ENCODE results near the gene SERPINB11.

The SERPINB11 gene

GRCh38 chr18:63700501-63700900, 2.3 kb upstream of the SERPINB11 start:
- no peak for DNase-seq (ENCODE audit: extremely low read depth, low read depth)
- TF ChIP-seq CTCF (IDR thresholded peaks at IDR 0.05; ENCODE audit: low read depth, low read length), result no peak

GRCh38 chr18:63701952-63702351, 808 bp upstream of the SERPINB11 start:
- DNase-seq (ENCODE audit: extremely low read depth, low read depth), result no peak
- TF ChIP-seq CTCF (IDR thresholded peaks at IDR 0.05; ENCODE audit: low read depth, low read length), result no peak

- no peak for DNase-seq (ENCODE audit: extremely low read depth, low read depth)
- TF ChIP-seq CTCF (IDR thresholded peaks at IDR 0.05; ENCODE audit: low read depth, low read length), result no peak
These were observed 2.6 kb downstream of the SERPINB11 start for GRCh38 chr18:63705401-63705800.

- no peak for DNase-seq (ENCODE audit: extremely low read depth, low read depth)
- TF ChIP-seq CTCF (IDR thresholded peaks at IDR 0.05; ENCODE audit: low read depth, low read length), result no peak
These were observed 5.1 kb downstream of the SERPINB11 start for GRCh38 chr18:63707816-63708215.

- TF ChIP-seq CTCF (IDR thresholded peaks at IDR 0.05; ENCODE audit: low read depth, low read length), result no peak
- no peak for DNase-seq (ENCODE audit: extremely low read depth, low read depth)
These were observed 5.9 kb downstream of the SERPINB11 start for GRCh38 chr18:63708650-63709049.

- DNase-seq (ENCODE audit: extremely low read depth, low read depth), result no peak
- no peak for TF ChIP-seq CTCF (IDR thresholded peaks at IDR 0.05; ENCODE audit: low read depth, low read length)
These were observed 23.1 kb downstream of the SERPINB11 start for GRCh38 chr18:63725682-63726480.

- DNase-seq (ENCODE audit: extremely low read depth, low read depth), result no peak
These were observed 28.0 kb downstream of the SERPINB11 start for GRCh38 chr18:63730773-63731172.

More at GRCh38 chr18:63730773-63731172, 28.0 kb downstream of the SERPINB11 start:
- TF ChIP-seq CTCF (IDR thresholded peaks at IDR 0.05; ENCODE audit: low read depth, low read length), result no peak
